A673 (cell line): ENCODE measurements around the gene GABRG3. TPM values are rescaled to one million over a fixed set of nuclear protein-coding genes. Genes with fewer than 3 reads are reported as not detected.

Experiments
- BruUV-seq: library from RNA; stranded (reverse); fragments of 400-500 nt; replicated peaks from 2 replicates; lab custom pipeline; 2021; lab: Mats Ljungman, UMichigan
- CTCF ChIA-PET: fragments of 300-600 bp; sonication (Branson Sonifier 250); formaldehyde crosslinking; loops from one replicate; lab custom pipeline; 2022; ENCODE audit warnings: antibody characterized with exemption; lab: Charles Lee
- POLR2A ChIA-PET: fragments of 300-600 bp; sonication (Branson Sonifier 250); formaldehyde crosslinking; loops from one replicate; lab custom pipeline; 2022; ENCODE audit warnings: antibody characterized with exemption; ENCODE audit not compliant: low non-redundant PET; lab: Charles Lee
- DNase-seq: peaks from one replicate; pipeline ENCODE4 v3.0.0-alpha.2; 2015; ENCODE audit warnings: low spot score
- H3K27ac ChIP-seq: fragments of 200-600 bp; sonication (generic); 2 replicates; pipeline ENCODE4 v1.5.1; 2016; ENCODE audit warnings: mixed run types, low read depth, mild to moderate bottlenecking, mixed read lengths, antibody characterized with exemption, low read length; ENCODE audit not compliant: poor library complexity, severe bottlenecking
- H3K27me3 ChIP-seq: fragments of 200-600 bp; sonication (generic); replicated peaks from 2 replicates; pipeline ENCODE4 v1.6.1; 2017; ENCODE audit warnings: mixed run types, low read depth, mild to moderate bottlenecking, mixed read lengths, antibody characterized with exemption, low read length; ENCODE audit not compliant: insufficient read depth, poor library complexity
- H3K36me3 ChIP-seq: fragments of 200-600 bp; sonication (generic); 2 replicates; pipeline ENCODE4 v1.6.1; 2016; ENCODE audit warnings: mixed run types, mild to moderate bottlenecking, mixed read lengths, antibody characterized with exemption, low read length; ENCODE audit not compliant: insufficient read depth, poor library complexity, severe bottlenecking
- H3K4me1 ChIP-seq: fragments of 200-600 bp; sonication (generic); 2 replicates; pipeline ENCODE4 v1.6.1; 2017; ENCODE audit warnings: mixed run types, mild to moderate bottlenecking, mixed read lengths, antibody characterized with exemption, low read length; ENCODE audit not compliant: insufficient read depth, poor library complexity, severe bottlenecking
- H3K4me3 ChIP-seq: fragments of 200-600 bp; sonication (generic); 2 replicates; pipeline ENCODE4 v1.5.1; 2016; ENCODE audit warnings: low read depth, mixed run types, mild to moderate bottlenecking, mixed read lengths, low read length; ENCODE audit not compliant: poor library complexity, severe bottlenecking
- H3K9me3 ChIP-seq: fragments of 200-600 bp; sonication (generic); 2 replicates; pipeline ENCODE4 v1.6.1; 2016; ENCODE audit warnings: mixed run types, low read depth, mild to moderate bottlenecking, mixed read lengths, antibody characterized with exemption, low read length; ENCODE audit not compliant: poor library complexity, severe bottlenecking
- CTCF ChIP-seq: fragments of 300-800, 200-600 bp; sonication (generic); conservative IDR thresholded peaks from 2 replicates; pipeline ENCODE4 v1.5.1; 2017; ENCODE audit warnings: low read depth, mild to moderate bottlenecking, antibody characterized with exemption, low read length, moderate library complexity, mixed read lengths
- EZH2 ChIP-seq: fragments of 200-600 bp; sonication (generic); IDR thresholded peaks from 2 replicates; pipeline ENCODE4 v1.6.1; 2017; ENCODE audit warnings: borderline replicate concordance, low read depth, mild to moderate bottlenecking, mixed read lengths, antibody characterized with exemption, low read length; ENCODE audit not compliant: poor library complexity, severe bottlenecking
- intact Hi-C: fragments of 100-400 bp; cut with micrococcal nuclease; formaldehyde crosslinking; loops from one replicate; pipeline ENCODE4 v1.10.0; 2022; ENCODE audit not compliant: unreplicated experiment
- total RNA-seq: library from RNA; stranded (reverse); gene quantifications from 2 replicates; pipeline ENCODE4 v1.2.3, GENCODE V29; 2021

GABRG3 gene
- total RNA-seq, 1 experiment from 2014 or later, result not detected

- TF ChIP-seq CTCF, result no peak
- no peak for TF ChIP-seq EZH2
- no TSS peak for BruUV-seq
- POLR2A ChIA-PET, result no interaction called here
- no peak overlapping the region for H3K4me3 ChIP-seq
- H3K27me3 ChIP-seq, result no peaks in the 10 kb centered on the region
- intact Hi-C loops, result no loop called here
- no peaks in the 10 kb centered on the region for H3K36me3 ChIP-seq
- DNase-seq, result no peak
- H3K9me3 ChIP-seq, result peaks cover 45% of the 10 kb centered on the region
- no peak overlapping the region for H3K27ac ChIP-seq
- H3K4me1 ChIP-seq, result no peaks in the 10 kb centered on the region
- CTCF ChIA-PET, result no interaction called here
These were observed 249.2 kb downstream of the GABRG3 start for GRCh38 chr15:27220199-27220598.

DNA sequence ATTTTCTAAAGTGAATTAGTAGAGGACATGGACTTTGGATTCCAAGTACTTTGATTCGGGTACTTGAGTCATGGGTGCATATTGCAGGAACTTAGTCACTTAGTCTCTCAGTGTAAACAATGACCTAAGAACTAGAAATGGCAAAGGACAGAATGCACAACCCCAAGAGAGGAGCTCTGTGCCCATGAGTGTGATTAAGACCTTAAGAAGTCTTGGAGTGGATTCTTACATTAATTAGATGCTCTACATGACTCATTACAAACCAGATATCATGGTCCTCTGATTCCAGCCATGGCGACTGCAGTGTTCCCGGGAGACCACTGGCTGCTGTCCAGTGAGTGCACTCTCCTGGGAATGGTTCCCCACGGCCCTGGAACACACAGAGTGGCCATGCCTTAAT is 251.5 kb downstream of the GABRG3 start:
- TF ChIP-seq EZH2, result no peak
- no peak for TF ChIP-seq CTCF
- BruUV-seq, result no TSS peak

GRCh38 chr15:27223179-27223578 is 252.2 kb downstream of the GABRG3 start:
- no peak for TF ChIP-seq EZH2
- TF ChIP-seq CTCF, result no peak
- BruUV-seq, result no TSS peak
- no peak for DNase-seq
- H3K36me3 ChIP-seq, result no peaks in the 10 kb centered on the region
- no peak overlapping the region for H3K4me3 ChIP-seq
- ChIA-PET CTCF (no interaction called here), POLR2A (no interaction called here)
- no peaks in the 10 kb centered on the region for H3K4me1 ChIP-seq
- peaks cover 42% of the 10 kb centered on the region for H3K9me3 ChIP-seq
- intact Hi-C loops, result no loop called here
- H3K27me3 ChIP-seq, result no peaks in the 10 kb centered on the region
- no peak overlapping the region for H3K27ac ChIP-seq

More for the DNA sequence above, 251.5 kb downstream of the GABRG3 start:
- Histone ChIP-seq H3K4me3 (no peak overlapping the region), H3K36me3 (no peaks in the 10 kb centered on the region), H3K27me3 (no peaks in the 10 kb centered on the region), H3K27ac (no peak overlapping the region), H3K9me3 (peaks cover 47% of the 10 kb centered on the region), H3K4me1 (no peaks in the 10 kb centered on the region)
- ChIA-PET CTCF (no interaction called here), POLR2A (no interaction called here)
- intact Hi-C loops, result no loop called here
- no peak for DNase-seq
